B cell (primary cell): ENCODE data around the gene GATAD2B.

ENCODE experiments used
- CTCF ChIP-seq: fragments of 200-600 bp; IDR thresholded peaks from one replicate; pipeline ENCODE4 v1.8.0; 2022; ENCODE audit warnings: antibody characterized with exemption, mild to moderate bottlenecking
- EZH2 ChIP-seq: IDR thresholded peaks from 2 replicates; pipeline ENCODE4 v1.6.1; 2012; ENCODE audit warnings: borderline replicate concordance, low read depth, mild to moderate bottlenecking, moderate library complexity, low read length; ENCODE audit not compliant: insufficient read depth, poor library complexity, severe bottlenecking

GRCh38 chr1:153860285-153860684 lies 62.5 kb downstream of the GATAD2B start:
- TF ChIP-seq CTCF (no peak), EZH2 (no peak)
